Daoy (cell line): ENCODE measurements around the gene CLDN6. TPM values are rescaled to one million over a fixed set of nuclear protein-coding genes. Genes with fewer than 3 reads are reported as not detected.
A peak's percentile ranks its signal among the peaks of the same experiment; 100 is the strongest.

Source experiments
- DNase-seq: peaks from one replicate; pipeline ENCODE4 v3.0.0-alpha.2; 2015; ENCODE audit warnings: low read depth
- total RNA-seq: library from RNA; depleted of rRNA; stranded (reverse); fragments of >200 nt; shearing (Covaris generic); gene quantifications from 2 replicates; pipeline ENCODE4 v1.2.3, GENCODE V29; 2014; rRNA removed

CLDN6 gene
- total RNA-seq, 1 experiment from 2014 or later = not detected

GRCh38 chr16:2971134-2971984 lies 46.6 kb downstream of the CLDN6 start:
- no peak for DNase-seq

- no peak for DNase-seq
Measured at GRCh38 chr16:2970563-2970962, 47.4 kb downstream of the CLDN6 start.

GRCh38 chr16:2969545-2970521 lies 48.1 kb downstream of the CLDN6 start:
- peak; percentile 82 for DNase-seq

- DNase-seq = peak; percentile 94
Measured at GRCh38 chr16:2968738-2969544, 49.0 kb downstream of the CLDN6 start, which contains the start of gene PAQR4. PAQR4 (plus strand) TSS chr16:2969348; CDS start chr16:2969675, 327 bp downstream.

GRCh38 chr16:2968368-2968737 lies 49.6 kb downstream of the CLDN6 start:
- DNase-seq = no peak

GRCh38 chr16:2967721-2968161 lies 50.2 kb downstream of the CLDN6 start:
- DNase-seq = no peak

GRCh38 chr16:2967211-2967631 lies 50.8 kb downstream of the CLDN6 start:
- no peak for DNase-seq

GRCh38 chr16:2966808-2967191 lies 51.2 kb downstream of the CLDN6 start:
- no peak for DNase-seq

- DNase-seq = no peak
Measured at GRCh38 chr16:2966043-2966807, 51.8 kb downstream of the CLDN6 start.

Other genes starting within 250 kb of the CLDN6 start
- gene ELOB, start 240.9 kb downstream of the CLDN6 start, total RNA-seq = 200 and 262 TPM in 2 replicates
- gene PRSS33, start 230.6 kb downstream of the CLDN6 start, total RNA-seq = not detected in 2 replicates
- not detected in 2 replicates for gene PRSS41, start 219.7 kb downstream of the CLDN6 start, total RNA-seq
- gene PRSS21, start 200.9 kb downstream of the CLDN6 start, total RNA-seq = not detected in 2 replicates
- 0.17 and 2.0 TPM in 2 replicates for gene ZG16B, start 187.9 kb downstream of the CLDN6 start, total RNA-seq
- gene PRSS22, start 160.0 kb downstream of the CLDN6 start, total RNA-seq = 0.11 TPM in 1 of 2 replicates, not detected in the other
- 28.3 and 71.6 TPM in 2 replicates for gene FLYWCH2, start 135.0 kb downstream of the CLDN6 start, total RNA-seq
- 32.3 and 42.3 TPM in 2 replicates for gene FLYWCH1, start 106.3 kb downstream of the CLDN6 start, total RNA-seq
- 0.39 and 1.3 TPM in 2 replicates for gene KREMEN2, start 53.9 kb downstream of the CLDN6 start, total RNA-seq
- gene PAQR4, start 48.8 kb downstream of the CLDN6 start, total RNA-seq = 15.3 and 20.5 TPM in 2 replicates
- gene PKMYT1, start 37.7 kb downstream of the CLDN6 start, total RNA-seq = 48.6 and 70.3 TPM in 2 replicates
- gene CLDN9, start 5.3 kb downstream of the CLDN6 start, total RNA-seq = not detected in 2 replicates
- 307 and 390 TPM in 2 replicates for gene TNFRSF12A, start 2.2 kb upstream of the CLDN6 start, total RNA-seq
- gene HCFC1R1, start 5.8 kb upstream of the CLDN6 start, total RNA-seq = 1.8 and 4.7 TPM in 2 replicates
- 24.0 and 25.5 TPM in 2 replicates for gene THOC6, start 5.9 kb upstream of the CLDN6 start, total RNA-seq
- not detected in 2 replicates for gene BICDL2, start 18.8 kb upstream of the CLDN6 start, total RNA-seq
- gene MMP25, start 28.4 kb upstream of the CLDN6 start, total RNA-seq = 0.17 and 0.54 TPM in 2 replicates
- gene IL32, start 47.5 kb upstream of the CLDN6 start, total RNA-seq = 362 and 393 TPM in 2 replicates
- gene ZSCAN10, start 81.1 kb upstream of the CLDN6 start, total RNA-seq = not detected in 2 replicates
- gene ZNF205, start 94.4 kb upstream of the CLDN6 start, total RNA-seq = 6.6 and 10.5 TPM in 2 replicates
- gene ZNF213, start 116.8 kb upstream of the CLDN6 start, total RNA-seq = 3.7 and 5.6 TPM in 2 replicates
- not detected in 2 replicates for gene OR1F1, start 170.0 kb upstream of the CLDN6 start, total RNA-seq
- gene ZNF200, start 217.0 kb upstream of the CLDN6 start, total RNA-seq = 8.0 and 8.7 TPM in 2 replicates
- 0.21 and 0.34 TPM in 2 replicates for gene MEFV, start 238.4 kb upstream of the CLDN6 start, total RNA-seq